Dermis microvascular lymphatic vessel endothelial cell (primary cell): ENCODE measurements around the gene GALNT18. TPM values are rescaled to one million over a fixed set of nuclear protein-coding genes. Genes with fewer than 3 reads are reported as not detected.

Experiments
- DNase-seq, 2 donors: peaks; one replicate each; pipeline versions ENCODE4 v3.0.0 to v3.0.0-alpha.2; 2010; ENCODE audit warnings: low read depth in 2 of 2
- total RNA-seq: library from RNA; depleted of rRNA; stranded (reverse); fragments of >200 nt; gene quantifications from 2 replicates; pipeline ENCODE4 v1.2.1, GENCODE V29; 2014

The GALNT18 gene
- total RNA-seq = 81.3 and 145 TPM in 2 replicates

DNA sequence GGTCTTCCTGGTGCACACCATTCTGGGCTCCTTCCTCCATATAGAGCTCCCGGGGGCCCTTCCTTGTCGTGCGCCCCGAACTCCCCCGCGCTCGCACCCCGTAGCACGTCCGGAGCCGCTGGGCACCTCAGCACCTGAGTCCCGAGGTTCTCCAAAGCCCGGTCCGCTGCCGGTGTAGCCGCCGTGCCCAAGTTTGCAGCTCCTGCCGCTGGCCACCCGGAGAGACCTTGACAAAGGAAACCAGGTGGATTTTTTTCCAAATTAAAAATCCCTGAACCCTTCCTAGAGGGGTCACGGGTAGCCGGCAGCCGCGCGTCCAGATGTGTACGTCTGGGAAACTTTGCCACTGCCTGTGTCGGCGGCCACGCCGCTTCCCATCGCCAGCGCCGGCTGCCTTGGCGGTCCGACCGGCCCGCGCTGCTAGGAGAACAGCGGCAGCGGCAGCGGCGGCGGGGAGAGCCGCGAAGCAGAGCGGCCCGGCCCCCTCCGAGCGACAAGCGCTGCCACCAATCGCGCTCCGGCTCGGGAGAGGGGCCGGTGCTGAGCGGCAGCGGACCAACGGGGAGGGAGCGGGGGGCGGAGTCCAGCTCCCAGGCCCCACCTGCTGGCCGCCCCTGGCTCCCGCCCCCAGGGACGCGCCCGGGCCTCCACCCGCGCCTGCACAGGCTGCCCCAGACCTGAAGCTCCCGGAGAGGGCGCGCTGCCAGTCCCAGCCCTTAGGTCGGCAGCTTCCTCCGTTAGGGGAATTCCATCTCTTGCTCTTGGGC is at the start of gene GALNT18:
GALNT18 (minus strand) TSS at position 433 of the 767 bp plus-strand sequence.
- DNase-seq = peak; percentile 82 to 97

DNA sequence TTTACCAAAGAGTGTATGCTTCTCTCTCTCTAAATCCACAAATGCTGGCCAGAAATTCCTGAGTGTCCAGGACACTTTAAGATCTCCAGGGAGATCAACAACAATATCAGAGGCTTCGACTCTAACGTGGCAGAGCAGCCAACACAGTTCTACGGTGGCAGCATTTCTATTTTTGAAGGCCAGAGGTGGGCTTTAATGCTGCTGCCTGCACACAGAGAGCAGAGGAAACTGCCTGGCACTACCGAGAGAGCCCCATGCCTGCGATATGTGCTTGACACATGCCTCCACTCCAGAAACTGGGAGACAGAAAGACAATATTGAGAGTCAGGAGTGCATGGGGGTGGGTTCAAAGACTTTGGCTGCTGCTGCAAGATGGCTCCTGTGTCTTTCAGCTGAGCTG is 48.8 kb upstream of the GALNT18 start:
- no peak for DNase-seq

DNA sequence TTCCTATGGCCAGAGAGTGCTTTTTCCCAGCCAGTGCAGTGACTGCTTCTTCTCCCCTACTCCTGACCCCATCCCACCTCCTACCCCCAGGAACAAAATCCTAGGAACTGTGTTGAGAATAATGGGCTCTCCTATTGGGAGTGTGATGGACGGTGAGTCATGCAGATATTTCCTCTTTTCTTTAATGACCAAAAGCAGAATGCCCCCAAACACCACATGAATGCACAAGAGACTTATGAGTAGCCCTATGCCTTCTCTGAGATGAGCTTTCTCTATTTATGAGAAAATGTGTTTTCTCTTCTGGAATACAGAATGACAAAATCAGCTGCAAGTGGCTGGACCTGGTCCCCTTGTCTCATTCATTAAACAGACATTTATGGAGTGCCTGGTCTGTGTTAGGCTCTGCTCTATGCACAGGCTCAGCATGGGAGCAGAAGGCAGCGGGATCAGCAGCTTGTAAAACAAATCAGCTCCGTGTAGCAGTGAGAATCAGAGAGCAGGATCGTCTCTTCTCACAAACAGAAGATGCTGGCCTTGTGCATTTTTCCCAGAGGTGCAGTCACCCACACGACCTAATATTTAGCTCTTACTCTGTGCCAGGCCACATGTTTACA is 47.5 kb upstream of the GALNT18 start:
- no peak for DNase-seq

DNA sequence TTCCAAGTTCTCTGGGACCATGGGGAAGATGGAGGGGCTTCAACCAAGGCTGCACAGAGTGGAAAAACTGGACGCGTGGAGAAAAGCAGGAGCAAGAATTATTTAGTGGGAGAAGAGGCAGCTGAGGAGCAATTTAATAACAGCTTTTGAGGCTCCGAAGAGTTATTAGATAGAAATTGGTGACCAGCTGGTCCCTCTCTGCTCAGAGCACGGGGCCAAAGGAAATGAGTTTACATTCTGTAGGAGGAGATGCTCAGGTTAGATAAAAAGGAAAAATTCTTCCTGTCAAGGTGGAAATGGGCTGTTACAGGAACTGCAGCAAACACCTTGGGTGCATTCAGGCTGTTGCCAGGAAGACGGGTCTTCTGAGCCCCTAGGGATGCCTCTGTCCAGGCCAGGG is 47.0 kb upstream of the GALNT18 start:
- no peak for DNase-seq

DNA sequence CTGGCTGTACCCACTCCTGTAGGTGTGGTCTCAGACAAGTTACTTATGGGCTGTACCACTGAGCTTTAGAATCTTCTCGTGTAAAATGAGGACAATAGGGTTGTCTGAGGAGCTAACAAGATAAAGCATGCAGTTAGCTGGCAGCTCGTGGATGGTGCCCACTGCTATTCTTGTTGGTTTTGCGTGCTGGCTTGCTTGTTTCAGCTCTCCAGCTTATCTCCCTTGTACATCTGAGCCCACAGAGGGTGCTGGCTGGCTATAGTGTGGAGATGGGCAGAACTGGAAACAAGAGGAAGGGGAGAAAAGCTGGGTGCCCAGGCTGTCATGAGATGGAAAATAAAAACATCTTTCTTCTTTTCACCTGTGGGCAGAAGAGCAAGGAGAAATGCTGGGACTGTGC is 46.5 kb upstream of the GALNT18 start:
- DNase-seq = no peak

DNA sequence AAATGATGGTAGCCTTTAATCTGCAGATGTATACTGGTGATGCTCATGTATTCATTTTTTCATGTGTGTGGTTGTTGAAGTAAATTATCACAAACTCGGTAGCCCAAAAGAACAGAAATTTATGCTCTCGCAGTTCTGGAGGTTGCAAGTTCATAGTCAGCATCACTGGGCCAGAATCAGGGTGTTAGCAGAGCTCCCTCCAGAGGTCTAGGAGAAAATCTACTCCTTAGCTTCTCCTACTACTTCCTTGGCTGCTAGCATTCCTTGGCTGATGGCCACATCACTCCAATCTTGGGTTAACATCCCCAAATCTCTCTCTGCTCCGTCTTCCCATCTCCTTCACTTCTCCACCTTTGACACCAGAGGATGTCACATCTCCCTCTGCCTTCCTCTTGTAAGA is 45.3 kb upstream of the GALNT18 start:
- DNase-seq = no peak

DNA sequence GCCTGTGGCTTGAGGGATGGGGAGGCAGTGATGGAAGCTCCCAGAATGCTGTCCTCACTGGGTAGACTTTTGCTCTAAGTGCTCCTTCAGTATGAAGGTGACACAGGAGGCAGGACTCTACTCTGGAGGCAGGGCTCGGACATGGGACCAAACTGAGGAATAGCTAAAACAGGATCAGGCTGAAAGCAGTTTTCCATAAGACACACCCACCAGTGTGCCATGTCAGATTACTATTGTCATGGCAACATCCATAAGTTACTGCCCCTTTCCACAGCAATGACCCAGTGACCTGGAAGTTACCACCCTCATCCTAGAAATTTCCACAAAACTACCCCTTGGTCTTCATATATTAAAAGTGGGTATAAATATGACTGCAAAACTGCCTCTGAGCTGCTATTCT is 43.6 kb upstream of the GALNT18 start:
- DNase-seq = no peak

DNA sequence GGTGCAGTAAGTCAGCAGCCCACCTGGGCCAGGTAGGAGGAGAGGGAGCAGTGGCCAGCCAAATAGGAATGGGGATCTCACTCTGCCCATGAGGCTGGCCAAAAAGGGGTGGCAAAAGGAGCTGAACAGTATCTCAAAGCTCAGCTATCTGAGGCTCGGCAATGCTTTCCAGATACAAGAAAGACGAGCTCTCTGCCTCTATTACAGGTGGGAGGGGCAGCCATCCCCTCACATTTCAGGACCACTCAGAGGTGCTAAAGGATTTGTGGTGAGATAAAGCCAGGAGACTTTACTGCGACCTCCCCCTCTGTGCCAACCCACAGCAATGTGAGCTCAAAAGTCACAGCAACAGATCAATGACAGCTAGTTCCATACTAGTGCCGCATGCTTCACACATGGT is 42.1 kb upstream of the GALNT18 start:
- DNase-seq = no peak

DNA sequence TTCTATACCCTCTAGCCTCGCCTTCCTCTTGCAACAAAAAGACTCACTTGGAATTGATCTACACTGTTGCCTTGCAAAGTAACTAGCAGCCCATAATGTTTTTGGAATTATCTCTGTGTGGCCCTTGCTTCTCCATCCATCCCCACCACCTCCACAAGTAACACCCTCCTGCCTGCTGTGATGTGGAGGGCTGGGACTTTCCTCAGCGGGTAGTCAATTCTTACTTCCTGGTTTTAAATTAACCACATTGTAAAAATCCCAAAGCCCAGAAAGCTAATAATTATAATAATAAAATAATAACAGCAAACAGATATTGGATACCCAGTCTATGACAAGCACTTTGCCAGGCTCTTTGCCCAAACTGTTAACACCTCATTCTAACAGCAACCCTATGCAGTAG is 40.8 kb upstream of the GALNT18 start:
- DNase-seq = no peak

DNA sequence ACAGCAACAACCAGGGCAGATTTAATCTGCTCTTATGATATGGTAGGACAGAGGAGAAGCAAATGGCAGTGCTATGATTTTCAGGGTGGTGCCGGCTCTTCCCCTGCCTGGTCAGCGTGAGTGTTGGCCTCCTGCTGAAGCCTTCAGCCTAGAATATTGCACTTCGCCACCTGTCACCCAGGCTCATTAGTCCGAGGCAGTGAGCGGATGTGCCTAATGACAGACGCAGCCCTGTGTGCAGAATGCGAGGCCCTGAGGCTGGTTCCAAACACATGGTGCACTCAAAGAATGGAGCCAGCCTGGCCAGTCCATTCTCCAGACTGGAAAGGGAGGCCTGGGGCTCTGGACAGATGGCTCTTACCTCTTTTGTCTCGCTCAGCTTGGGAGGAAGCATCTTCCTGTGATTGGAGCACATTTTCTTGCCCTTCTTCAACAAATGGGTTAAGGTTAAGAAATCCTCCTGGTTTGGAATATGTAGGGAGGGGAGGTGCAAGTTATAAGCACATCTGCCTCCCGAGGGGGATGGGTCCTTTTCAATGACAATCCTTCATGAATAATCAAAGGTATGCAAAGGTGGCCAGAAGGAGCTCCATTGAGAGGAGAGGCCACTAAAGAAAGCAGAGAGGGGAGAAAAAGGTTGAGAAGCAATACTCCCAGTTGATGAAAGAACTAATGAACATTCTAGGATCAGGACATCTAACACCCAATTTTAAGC is 39.7 kb upstream of the GALNT18 start:
- DNase-seq = no peak

DNA sequence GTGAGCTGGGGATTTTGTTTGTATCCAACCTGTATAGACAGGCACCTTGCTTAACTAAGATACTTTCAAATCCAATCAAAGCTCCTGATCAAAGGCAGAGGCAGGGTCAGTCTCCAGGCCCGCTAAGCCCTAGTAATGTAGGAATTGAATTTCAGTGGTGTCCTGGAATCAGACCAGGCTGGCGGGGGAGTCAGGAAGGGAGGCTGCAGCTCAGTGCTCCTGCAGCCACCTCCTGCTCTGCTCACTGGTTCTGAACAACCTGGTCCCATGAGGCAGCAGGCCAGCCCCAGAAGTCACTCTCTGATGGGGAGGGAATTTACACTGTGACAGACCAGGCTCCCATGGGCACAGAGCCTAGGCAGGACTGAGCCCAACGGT is 38.5 kb upstream of the GALNT18 start:
- no peak for DNase-seq

DNA sequence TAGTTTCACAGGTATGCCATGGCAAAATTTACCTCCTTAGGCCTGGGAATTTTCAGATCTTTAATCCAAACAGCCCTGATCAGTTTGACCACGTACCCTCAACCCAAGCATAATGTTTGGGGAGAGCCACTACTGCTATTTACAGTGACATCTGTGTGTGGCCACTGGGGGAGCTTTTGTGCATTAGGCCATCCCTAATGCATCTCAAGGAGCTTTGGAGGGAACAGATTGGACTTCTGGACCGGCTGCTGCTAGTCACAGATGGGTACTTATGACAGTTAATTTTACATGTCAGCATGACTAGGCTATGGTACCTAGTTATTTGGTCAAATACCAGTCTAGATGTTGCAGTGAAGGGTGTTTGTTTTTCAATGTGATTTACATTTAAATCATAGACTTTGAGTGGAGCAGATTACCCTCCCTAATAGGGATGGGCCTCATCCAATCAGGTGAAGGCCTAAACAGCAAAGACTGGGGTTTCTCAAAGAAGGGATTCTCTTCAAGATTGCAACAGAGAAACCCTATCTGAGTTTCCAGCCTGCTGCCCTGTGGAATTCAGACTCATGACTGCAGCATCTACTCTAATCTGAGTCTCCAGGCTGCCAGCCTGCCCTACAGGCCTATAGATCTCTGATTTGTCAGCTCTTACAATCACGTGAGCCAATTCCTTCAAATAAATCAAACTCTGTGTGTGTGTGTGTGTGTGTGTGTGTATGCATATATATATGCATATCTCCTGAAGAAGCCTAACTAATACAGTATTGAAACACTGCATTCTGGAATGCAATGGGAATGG is 38.0 kb upstream of the GALNT18 start:
- DNase-seq = no peak

DNA sequence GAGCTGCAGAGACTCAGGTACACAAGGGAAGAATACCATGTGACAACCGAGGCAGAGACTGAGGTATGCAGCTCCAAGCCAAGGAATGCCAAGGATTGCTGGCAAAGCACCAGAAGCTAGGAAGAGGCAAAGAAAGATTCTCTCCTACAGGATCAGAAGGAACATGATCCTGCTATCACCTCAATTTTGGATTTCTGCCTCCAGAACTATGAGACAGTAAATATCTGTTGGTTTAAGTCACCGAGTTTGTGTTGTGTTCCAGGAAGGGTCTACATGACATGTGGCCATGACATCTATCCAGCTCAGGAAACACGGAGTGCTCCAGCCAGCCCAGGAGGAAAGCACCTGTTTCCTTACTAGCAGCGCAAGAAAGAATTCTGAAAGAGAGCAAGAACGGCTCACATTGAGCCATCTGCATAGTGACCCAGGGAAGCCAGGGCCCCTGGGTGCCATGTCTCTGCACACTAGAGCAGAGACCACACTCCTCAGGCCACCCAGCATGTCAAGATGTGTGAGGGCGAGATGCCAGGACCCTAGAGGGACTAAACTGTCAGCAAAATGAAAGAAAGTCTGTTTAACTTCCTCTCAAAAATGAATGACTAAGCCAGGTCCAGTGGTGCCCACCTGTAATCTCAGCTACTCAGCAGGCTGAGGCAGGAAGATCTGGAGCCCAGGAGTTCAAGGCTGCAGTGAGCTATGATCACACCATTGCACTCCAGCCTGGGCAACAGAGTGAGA is 35.6 kb upstream of the GALNT18 start:
- peak; percentile 27 to 50 for DNase-seq

DNA sequence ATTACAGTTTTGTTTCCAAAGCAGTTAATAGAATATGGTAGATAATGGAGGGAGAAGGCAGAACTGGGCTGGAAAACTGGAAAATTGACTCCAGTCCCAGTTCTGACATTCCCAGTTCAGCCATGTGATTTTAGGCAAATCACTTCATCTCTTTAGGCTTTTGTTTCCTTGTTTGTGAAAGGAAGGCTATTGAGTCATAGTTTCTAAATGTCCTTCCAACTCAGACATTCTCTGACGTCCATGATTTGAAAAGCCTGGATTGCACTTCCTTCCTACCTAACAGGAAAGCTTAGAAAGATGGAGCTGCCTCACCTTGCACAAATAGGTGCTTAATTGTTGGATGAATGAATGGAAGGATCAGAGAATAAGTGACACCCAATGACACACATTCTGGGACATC is 19.8 kb upstream of the GALNT18 start:
- DNase-seq = peak; percentile 72 to 92

DNA sequence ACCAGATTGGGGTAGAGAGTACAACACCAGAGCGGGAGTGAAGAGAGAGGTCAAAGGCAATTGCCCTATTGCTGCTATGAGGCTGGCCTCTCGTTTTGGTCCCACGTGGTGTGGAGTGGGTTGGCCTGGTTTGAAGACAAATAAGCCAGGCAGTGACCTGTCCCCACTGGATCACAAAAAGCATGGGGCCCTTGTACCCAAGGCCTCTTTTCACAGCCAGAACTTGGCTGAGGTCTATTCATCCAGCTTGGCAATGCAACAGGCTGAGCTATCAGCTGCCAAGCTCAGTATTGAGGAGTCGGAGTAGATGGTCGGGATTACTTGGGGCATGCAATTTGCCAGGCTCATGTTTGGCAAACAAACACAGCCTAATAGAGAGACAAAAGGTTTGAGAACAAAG is 19.2 kb upstream of the GALNT18 start:
- no peak for DNase-seq

DNA sequence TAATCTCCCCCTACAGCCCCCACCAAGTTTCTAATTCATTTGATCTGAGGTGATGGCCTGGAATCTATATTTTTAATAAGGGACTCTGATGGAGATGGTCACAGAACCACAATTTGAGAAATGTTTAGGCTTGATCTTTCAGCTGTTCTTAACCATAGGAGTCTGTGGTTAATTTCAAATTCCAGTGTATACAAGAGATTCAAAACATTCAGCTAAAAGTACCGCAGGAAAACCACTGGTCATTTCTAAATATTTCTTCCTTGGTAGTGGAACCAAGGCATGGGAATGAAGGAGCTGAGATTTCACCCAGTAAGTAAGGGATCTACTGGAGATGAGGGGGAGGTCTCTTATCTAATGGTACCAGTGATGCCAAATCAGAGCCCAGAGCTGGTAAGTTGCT is 18.3 kb upstream of the GALNT18 start:
- DNase-seq = no peak

DNA sequence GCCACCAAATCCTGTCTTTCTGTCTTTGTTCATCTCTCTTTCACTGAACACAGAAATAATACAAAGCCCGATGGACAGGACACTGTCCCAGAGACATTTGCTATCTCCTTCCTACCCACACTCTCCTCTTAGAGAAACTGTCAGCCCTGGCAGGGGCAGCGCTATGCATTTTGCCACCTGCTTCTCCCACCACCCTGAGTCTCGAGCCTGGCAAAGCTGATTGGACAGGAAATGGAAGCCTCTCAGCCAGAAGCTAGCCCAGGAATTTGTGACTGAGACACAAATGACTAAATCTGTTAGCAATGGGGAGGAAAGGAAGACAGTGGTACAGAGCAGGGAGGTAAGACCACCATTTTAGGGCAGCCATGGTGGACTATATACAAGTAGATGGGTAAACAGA is 14.9 kb upstream of the GALNT18 start:
- peak in 1 of 2 donors; percentile 8 for DNase-seq

DNA sequence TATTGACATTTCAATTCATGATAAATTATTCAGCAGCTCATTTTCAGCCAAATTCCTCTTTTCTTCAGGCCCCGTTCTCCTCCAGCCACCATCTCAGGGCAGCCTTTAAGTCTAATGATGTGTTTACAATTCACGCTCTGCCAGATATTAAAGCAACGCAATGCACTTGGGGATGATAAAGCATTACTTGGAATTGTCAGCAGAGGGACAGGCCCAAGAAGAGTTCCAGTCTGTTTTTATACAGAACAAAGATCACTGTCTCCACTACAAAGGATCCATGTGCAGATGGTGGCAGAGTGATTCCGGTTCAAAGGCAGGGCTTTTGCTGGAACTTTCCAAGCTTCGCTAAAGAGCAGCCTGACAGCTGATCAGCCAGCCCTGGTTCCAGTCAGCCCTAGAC is 13.6 kb upstream of the GALNT18 start:
- no peak for DNase-seq

DNA sequence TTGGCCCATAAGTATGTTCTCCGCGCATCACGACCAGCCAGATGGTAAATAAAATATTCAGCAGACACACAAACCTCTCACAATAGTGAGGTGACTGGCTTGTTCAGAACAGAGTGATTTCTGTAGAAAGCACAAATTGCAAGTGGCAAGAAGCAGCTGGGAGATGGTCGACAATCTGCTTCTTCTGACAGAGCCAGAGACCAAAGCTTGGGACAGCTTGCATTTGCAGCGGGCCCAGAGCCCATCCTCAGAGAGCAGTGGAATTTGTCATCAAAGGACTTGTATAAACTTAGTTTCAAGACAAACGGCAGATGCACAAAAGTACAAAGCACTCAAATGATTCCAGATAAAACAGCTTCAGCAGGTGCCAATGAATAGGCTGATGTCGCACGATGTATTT is 7.6 kb upstream of the GALNT18 start:
- DNase-seq = no peak

DNA sequence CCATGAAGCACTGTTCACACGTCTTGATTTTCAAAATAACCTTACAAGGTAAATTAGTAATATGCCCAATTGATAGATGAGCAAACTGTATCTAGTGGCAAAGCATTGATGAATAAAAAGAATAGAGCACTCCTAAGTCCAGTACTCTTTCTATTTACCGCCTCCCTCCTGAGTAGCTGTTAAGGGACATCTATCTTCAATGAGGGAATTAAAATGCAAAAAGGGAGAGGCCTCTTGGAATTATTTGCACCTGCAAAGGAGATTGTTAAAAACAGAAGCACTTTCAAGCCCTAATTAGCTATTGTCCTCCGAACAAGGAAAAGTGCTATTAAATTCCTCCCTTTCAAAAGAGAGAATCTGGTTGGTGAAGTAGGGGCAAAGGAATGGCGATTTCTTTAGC is 6.8 kb upstream of the GALNT18 start:
- DNase-seq = no peak

DNA sequence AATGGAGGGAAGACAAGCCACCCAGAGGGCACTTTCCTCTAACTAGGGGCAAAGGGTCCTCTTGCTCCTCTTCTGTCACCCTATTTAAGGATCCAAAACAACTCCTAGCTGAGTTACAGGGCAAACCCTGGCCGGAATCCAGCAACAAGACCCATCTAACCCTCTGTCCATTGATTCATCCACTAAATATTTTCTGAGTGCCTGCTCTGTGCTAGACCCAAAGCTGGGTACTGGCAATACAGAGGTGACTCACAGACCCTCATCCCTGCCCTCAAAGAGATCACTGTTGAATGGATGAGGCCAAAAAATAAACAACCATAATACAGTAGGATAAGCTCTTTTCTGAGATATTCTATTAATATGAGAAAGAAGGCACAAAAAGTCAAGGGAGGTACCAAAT is 4.3 kb upstream of the GALNT18 start:
- no peak for DNase-seq
